Upper lobe of right lung (tissue), 1 donor: ENCODE measurements around the gene TMEM14C. TPM values are rescaled to one million over a fixed set of nuclear protein-coding genes. Genes with fewer than 3 reads are reported as not detected.

Experiments used
- ATAC-seq: fragments of 200-7000 bp; cut with Tn5 transposase; one replicate; pipeline ENCODE4 v1.9.1; 2020; ENCODE audit warnings: mild to moderate bottlenecking, moderate library complexity
- DNase-seq: peaks from one replicate; pipeline ENCODE4 v3.0.0-alpha.2; 2020
- H3K27ac ChIP-seq: fragments of 200-600 bp; one replicate; pipeline ENCODE4 v1.8.0; 2022
- H3K27me3 ChIP-seq: fragments of 200-600 bp; one replicate; pipeline ENCODE4 v1.8.0; 2022; ENCODE audit warnings: mild to moderate bottlenecking
- H3K36me3 ChIP-seq: fragments of 200-600 bp; one replicate; pipeline ENCODE4 v1.8.0; 2022
- H3K4me1 ChIP-seq: fragments of 200-600 bp; one replicate; pipeline ENCODE4 v1.8.0; 2022
- H3K4me3 ChIP-seq: fragments of 200-600 bp; one replicate; pipeline ENCODE4 v1.8.0; 2022; ENCODE audit warnings: mild to moderate bottlenecking
- H3K9me3 ChIP-seq: fragments of 200-600 bp; one replicate; pipeline ENCODE4 v1.8.0; 2022
- CTCF ChIP-seq: fragments of 200-600 bp; IDR thresholded peaks from one replicate; pipeline ENCODE4 v1.8.0; 2022; ENCODE audit warnings: antibody characterized with exemption
- intact Hi-C: fragments of 100-400 bp; cut with DNase I; formaldehyde crosslinking; loops from one replicate; pipeline ENCODE4 v1.11.0; 2022
- total RNA-seq: library from RNA; stranded (reverse); fragmentation: NEBNext Ultra II Directional; extraction: Animal tissue kit (Norgen Biotek cat#: 25700); gene quantifications from one replicate; pipeline ENCODE4 v1.2.1, GENCODE V29; 2021
- donor health status: DM: no; HTN: yes; CAD: no; lungs with severe emphysema.

Gene TMEM14C
- total RNA-seq, 1 donor from 2014 or later: 87.5 TPM

GRCh38 chr6:10722570-10722819 lies 375 bp upstream of the TMEM14C start:
- ATAC-seq: no peak
- H3K4me3 ChIP-seq: peak overlapping the region; percentile 77
- no peaks in the 10 kb centered on the region for H3K9me3 ChIP-seq
- peaks cover 15% of the 10 kb centered on the region for H3K4me1 ChIP-seq
- no peak for TF ChIP-seq CTCF
- H3K27me3 ChIP-seq: no peaks in the 10 kb centered on the region
- peaks cover 23% of the 10 kb centered on the region for H3K36me3 ChIP-seq
- intact Hi-C loops: no loop called here
- peak overlapping the region; percentile 86 for H3K27ac ChIP-seq
- no peak for DNase-seq

DNA sequence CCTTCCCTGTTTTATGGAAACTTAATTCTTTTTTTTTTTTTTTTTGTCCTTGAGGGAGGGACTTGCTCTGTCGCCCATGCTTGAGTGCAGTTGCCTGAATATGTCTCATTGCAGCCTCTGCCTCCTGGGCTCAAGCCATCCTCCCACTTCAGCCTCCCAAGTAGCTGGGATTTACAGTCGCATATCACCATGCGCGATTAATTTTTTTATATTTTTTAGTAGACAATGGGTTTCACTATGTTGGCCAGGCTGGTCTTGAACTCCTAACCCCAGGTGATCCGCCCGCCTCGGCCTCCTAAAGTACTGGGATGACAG lies 654 bp downstream of the TMEM14C start:
- peaks cover 15% of the 10 kb centered on the region for H3K4me1 ChIP-seq
- DNase-seq: no peak
- H3K9me3 ChIP-seq: no peaks in the 10 kb centered on the region
- H3K36me3 ChIP-seq: peaks cover 31% of the 10 kb centered on the region
- H3K4me3 ChIP-seq: peak overlapping the region; percentile 77
- intact Hi-C loops: no loop called here
- H3K27me3 ChIP-seq: no peaks in the 10 kb centered on the region
- H3K27ac ChIP-seq: peak overlapping the region; percentile 86
- TF ChIP-seq CTCF: no peak
- ATAC-seq: no peak

DNA sequence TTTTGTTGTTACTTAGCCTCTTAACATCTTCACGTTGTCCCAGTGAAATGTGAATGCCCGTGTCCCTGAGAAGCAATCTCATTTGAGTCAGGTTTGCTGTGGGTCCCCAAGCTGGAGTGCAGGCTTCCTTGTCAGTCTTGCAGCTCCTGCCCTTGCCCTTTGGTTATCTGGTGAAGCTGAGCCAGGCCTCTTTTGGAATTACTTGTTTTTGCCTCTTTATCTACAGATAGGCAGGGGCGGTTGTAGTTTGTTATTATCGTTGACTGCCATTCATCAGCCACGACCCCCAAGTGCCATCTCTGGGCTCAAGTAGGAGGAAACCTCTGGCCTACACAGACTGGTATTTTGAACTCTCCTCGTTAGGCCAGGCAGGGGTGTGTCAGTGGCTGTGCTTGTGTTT lies 2.2 kb downstream of the TMEM14C start:
- no peak overlapping the region for H3K27ac ChIP-seq
- TF ChIP-seq CTCF: no peak
- peaks cover 15% of the 10 kb centered on the region for H3K4me1 ChIP-seq
- ATAC-seq (no peak), DNase-seq (no peak)
- H3K4me3 ChIP-seq: no peak overlapping the region
- intact Hi-C loops: no loop called here
- no peaks in the 10 kb centered on the region for H3K9me3 ChIP-seq
- H3K27me3 ChIP-seq: no peaks in the 10 kb centered on the region
- peaks cover 46% of the 10 kb centered on the region for H3K36me3 ChIP-seq

- H3K4me1 ChIP-seq: peaks cover 15% of the 10 kb centered on the region
- H3K27me3 ChIP-seq: no peaks in the 10 kb centered on the region
- H3K36me3 ChIP-seq: peaks cover 53% of the 10 kb centered on the region
- ATAC-seq (no peak), DNase-seq (no peak)
- no peak for TF ChIP-seq CTCF
- no peak overlapping the region for H3K27ac ChIP-seq
- H3K9me3 ChIP-seq: no peaks in the 10 kb centered on the region
- H3K4me3 ChIP-seq: no peak overlapping the region
- intact Hi-C loops: no loop called here
Measured at GRCh38 chr6:10725716-10726115, 2.8 kb downstream of the TMEM14C start.

GRCh38 chr6:10730254-10730653 lies 7.4 kb downstream of the TMEM14C start:
- peak; percentile 31 for ATAC-seq
- H3K36me3 ChIP-seq: peaks cover 78% of the 10 kb centered on the region
- H3K27ac ChIP-seq: no peak overlapping the region

More at GRCh38 chr6:10730254-10730653, 7.4 kb downstream of the TMEM14C start:
- Histone ChIP-seq H3K4me3 (no peak overlapping the region), H3K27me3 (no peaks in the 10 kb centered on the region), H3K9me3 (no peaks in the 10 kb centered on the region), H3K4me1 (no peaks in the 10 kb centered on the region)
- intact Hi-C loops: no loop called here
- no peak for DNase-seq
- no peak for TF ChIP-seq CTCF
